ENCODE measurements around the gene NACC1.
A peak's percentile ranks its signal among the peaks of the same experiment; 100 is the strongest.

NACC1 gene

GRCh38 chr19:13117772-13118423, at the start of gene NACC1:
Gene NACC1 (plus strand): TSS chr19:13118264. CDS start chr19:13135208, 16,944 bp downstream.
- peak; percentile 88 for DNase-seq

GRCh38 chr19:13069415-13070359, 48.4 kb upstream of the NACC1 start:
- no peak for DNase-seq

- no peak for DNase-seq
Observed at GRCh38 chr19:13070425-13071140, 47.5 kb upstream of the NACC1 start.

GRCh38 chr19:13071444-13072187, 46.4 kb upstream of the NACC1 start:
- DNase-seq: no peak

- DNase-seq: no peak
Observed at GRCh38 chr19:13072188-13072908, 45.7 kb upstream of the NACC1 start.

- no peak for DNase-seq
Observed at GRCh38 chr19:13073263-13073662, 44.8 kb upstream of the NACC1 start.

- no peak for DNase-seq
Observed at GRCh38 chr19:13074378-13074777, 43.7 kb upstream of the NACC1 start.

- DNase-seq: no peak
Observed at GRCh38 chr19:13076320-13076719, 41.7 kb upstream of the NACC1 start.

GRCh38 chr19:13076787-13077186, 41.3 kb upstream of the NACC1 start:
- no peak for DNase-seq

- no peak for DNase-seq
Observed at GRCh38 chr19:13077240-13077639, 40.8 kb upstream of the NACC1 start.

GRCh38 chr19:13078381-13078780, 39.7 kb upstream of the NACC1 start:
- DNase-seq: no peak

- no peak for DNase-seq
Observed at GRCh38 chr19:13078897-13079541, 39.0 kb upstream of the NACC1 start.

- DNase-seq: no peak
Observed at GRCh38 chr19:13079542-13079986, 38.5 kb upstream of the NACC1 start.

GRCh38 chr19:13082192-13083007, 35.7 kb upstream of the NACC1 start:
- DNase-seq: no peak

- no peak for DNase-seq
Observed at GRCh38 chr19:13083008-13083404, 35.1 kb upstream of the NACC1 start.

- no peak for DNase-seq
Observed at GRCh38 chr19:13083627-13084026, 34.4 kb upstream of the NACC1 start.

GRCh38 chr19:13085666-13086065, 32.4 kb upstream of the NACC1 start:
- no peak for DNase-seq

GRCh38 chr19:13086341-13086740, 31.7 kb upstream of the NACC1 start:
- no peak for DNase-seq

- no peak for DNase-seq
Observed at GRCh38 chr19:13087295-13087694, 30.8 kb upstream of the NACC1 start.

- DNase-seq: no peak
Observed at GRCh38 chr19:13087795-13088537, 30.1 kb upstream of the NACC1 start.

Measured in stimulated activated naive CD4-positive, alpha-beta T cell treated with Interleukin-2 at 50 U/mL for 16 hours (primary cell).